GM19043 (cell line): Measurements from ENCODE around the gene PRUNE2.

Experiments used
- ATAC-seq: cut with Tn5 transposase; IDR thresholded peaks from one replicate; pipeline ENCODE4 v1.9.1; 2021; ENCODE audit warnings: low read depth; ENCODE audit not compliant: unreplicated experiment

PRUNE2 gene

GRCh38 chr9:76585487-76586389 is 320.2 kb downstream of the PRUNE2 start:
- ATAC-seq: no peak

- no peak for ATAC-seq
These were observed 322.7 kb downstream of the PRUNE2 start for GRCh38 chr9:76583256-76583655.

- no peak for ATAC-seq
These were observed 324.2 kb downstream of the PRUNE2 start for GRCh38 chr9:76581731-76582130.

GRCh38 chr9:76580820-76581219 is 325.1 kb downstream of the PRUNE2 start:
- ATAC-seq: no peak

- ATAC-seq: no peak
These were observed 325.7 kb downstream of the PRUNE2 start for GRCh38 chr9:76580188-76580587.

- peak; percentile 58 for ATAC-seq
These were observed 329.6 kb downstream of the PRUNE2 start for GRCh38 chr9:76576344-76576743.

- ATAC-seq: no peak
These were observed 330.2 kb downstream of the PRUNE2 start for GRCh38 chr9:76575761-76576160.

GRCh38 chr9:76573905-76574760 is 331.8 kb downstream of the PRUNE2 start:
- ATAC-seq: no peak

GRCh38 chr9:76573408-76573807 is 332.5 kb downstream of the PRUNE2 start:
- no peak for ATAC-seq

GRCh38 chr9:76572151-76572550 is 333.8 kb downstream of the PRUNE2 start:
- no peak for ATAC-seq

- no peak for ATAC-seq
These were observed 334.2 kb downstream of the PRUNE2 start for GRCh38 chr9:76571743-76572146.

- ATAC-seq: peak; percentile 89
These were observed 334.6 kb downstream of the PRUNE2 start for GRCh38 chr9:76571288-76571687.

- ATAC-seq: no peak
These were observed 335.1 kb downstream of the PRUNE2 start for GRCh38 chr9:76570826-76571225.

GRCh38 chr9:76567086-76567485 is 338.8 kb downstream of the PRUNE2 start:
- ATAC-seq: no peak

- ATAC-seq: no peak
These were observed 341.6 kb downstream of the PRUNE2 start for GRCh38 chr9:76564297-76564696.

GRCh38 chr9:76562511-76562911 is 343.4 kb downstream of the PRUNE2 start:
- ATAC-seq: peak; percentile 67

GRCh38 chr9:76561900-76562299 is 344.0 kb downstream of the PRUNE2 start:
- peak; percentile 18 for ATAC-seq
